ENCODE results near the gene PSMA5. TPM values are rescaled to one million over a fixed set of nuclear protein-coding genes. Genes with fewer than 3 reads are reported as not detected.

PSMA5 gene
- total and polyA plus RNA-seq, 2 of the 4 experiments (the other 2 are of a cell fraction): 75.5 to 107 TPM

DNA sequence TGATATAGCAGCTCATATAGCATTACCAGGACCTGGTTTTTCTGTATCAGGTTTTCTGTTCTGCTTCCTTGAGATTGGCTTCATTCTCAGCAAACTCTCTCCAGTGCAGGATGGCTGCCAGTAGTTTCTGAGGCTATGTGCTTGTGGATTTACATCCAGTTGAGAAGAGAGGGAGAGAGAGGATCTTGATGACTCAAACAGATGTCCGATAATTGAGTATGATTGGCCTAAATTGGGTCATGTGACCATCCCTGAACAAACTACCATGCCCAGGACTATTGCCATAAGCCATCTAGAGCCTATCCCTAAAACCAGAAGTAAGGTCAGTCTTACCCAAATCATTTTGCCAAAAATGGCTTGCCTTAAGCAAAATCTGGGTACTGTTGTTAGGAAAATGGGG is 18.1 kb upstream of the PSMA5 start:
- intact Hi-C loops (cut with micrococcal nuclease): no loop called here
- no peaks in the 10 kb centered on the region for H3K9me1 ChIP-seq (ENCODE audit: insufficient read depth, low read length)
- H3K27ac ChIP-seq (ENCODE audit: insufficient read depth, low read length): no peak overlapping the region
- H3K79me1 ChIP-seq (ENCODE audit: low read depth in 1 of 2, low read length in 2 of 2): no peaks in the 10 kb centered on the region
- no peaks in the 10 kb centered on the region for H3K9me3 ChIP-seq (ENCODE audit: control insufficient read depth, insufficient read depth, low read length)
- peaks cover 5% of the 10 kb centered on the region for H3K27me3 ChIP-seq (ENCODE audit: control insufficient read depth, insufficient read depth, low read length)
- H4K91ac ChIP-seq (ENCODE audit: insufficient read depth, low read depth, low read length): no peak overlapping the region
- TF ChIP-seq CTCF (conservative IDR thresholded peaks at IDR 0.05; ENCODE audit: low read depth, low read length) (no peak), POLR2A (IDR thresholded peaks at IDR 0.05; ENCODE audit: low read depth, low read length) (no peak), RCOR1 (IDR thresholded peaks at IDR 0.05; ENCODE audit: insufficient replicate concordance, low read length) (no peak), CHD1 (IDR thresholded peaks at IDR 0.05; ENCODE audit: low read depth, low read length) (no peak), NFE2L2 (IDR thresholded peaks at IDR 0.05; ENCODE audit: low read depth, low read length) (no peak), SMC3 (IDR thresholded peaks at IDR 0.05; ENCODE audit: low read depth, low read length) (no peak), MAFK (IDR thresholded peaks at IDR 0.05; ENCODE audit: low read depth, low read length) (no peak), MXI1 (IDR thresholded peaks at IDR 0.05; ENCODE audit: borderline replicate concordance, low read depth, low read length) (no peak), ELK1 (IDR thresholded peaks at IDR 0.05; ENCODE audit: borderline replicate concordance, low read depth, low read length) (no peak), RFX5 (IDR thresholded peaks at IDR 0.05; ENCODE audit: low read depth, low read length) (no peak), FOS (IDR thresholded peaks at IDR 0.05; ENCODE audit: low read depth, low read length) (no peak), CEBPB (IDR thresholded peaks at IDR 0.05; ENCODE audit: low read depth, low read length) (no peak), MAZ (IDR thresholded peaks at IDR 0.05; ENCODE audit: borderline replicate concordance, low read depth, low read length) (no peak), RAD21 (IDR thresholded peaks at IDR 0.05; ENCODE audit: low read length) (no peak), BHLHE40 (IDR thresholded peaks at IDR 0.05; ENCODE audit: low read depth, low read length) (no peak)
- TF ChIP-seq, protein P1, sequence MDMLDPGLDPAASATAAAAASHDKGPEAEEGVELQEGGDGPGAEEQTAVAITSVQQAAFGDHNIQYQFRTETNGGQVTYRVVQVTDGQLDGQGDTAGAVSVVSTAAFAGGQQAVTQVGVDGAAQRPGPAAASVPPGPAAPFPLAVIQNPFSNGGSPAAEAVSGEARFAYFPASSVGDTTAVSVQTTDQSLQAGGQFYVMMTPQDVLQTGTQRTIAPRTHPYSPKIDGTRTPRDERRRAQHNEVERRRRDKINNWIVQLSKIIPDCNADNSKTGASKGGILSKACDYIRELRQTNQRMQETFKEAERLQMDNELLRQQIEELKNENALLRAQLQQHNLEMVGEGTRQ (IDR thresholded peaks at IDR 0.05; ENCODE audit: low read depth, low read length): no peak
- H4K5ac ChIP-seq (ENCODE audit: low read depth, low read length): no peak overlapping the region
- 0 out of 2 replicates have a peak overlapping the region, but pooled peaks have one; percentile 2 for H3K23ac ChIP-seq (ENCODE audit: low read depth, low read length)
- peak overlapping the region; percentile 3; the same call in 1 of the 2 replicates for H2BK20ac ChIP-seq (ENCODE audit: low read depth, low read length)
- H3K14ac ChIP-seq (replicated peaks; ENCODE audit: low read depth, low read length): no peak overlapping the region
- no peak overlapping the region for H2AK9ac ChIP-seq (replicated peaks; ENCODE audit: low read depth, low read length, poor library complexity)
- no peak overlapping the region for H3K4ac ChIP-seq (ENCODE audit: low read depth, low read length)
- no peak overlapping the region for H2BK120ac ChIP-seq (ENCODE audit: low read depth, low read length)
- H3K4me1 ChIP-seq (ENCODE audit: control insufficient read depth, insufficient read depth, low read length): no peaks in the 10 kb centered on the region; the same call in 1 of the 2 replicates
- no peak overlapping the region for H4K8ac ChIP-seq (ENCODE audit: low read depth in 2 of 2, low read length in 2 of 2)
- no peak overlapping the region for H3K4me3 ChIP-seq (ENCODE audit: insufficient read depth, low read depth, low read length)
- ChIA-PET CTCF (interaction anchor here (0.9 kb wide), 1 partner anchor 13 kb away, joined by 4 read pairs; no protein-coding TSS in a partner anchor), POLR2A (ENCODE audit: unreplicated experiment) (no interaction called here)
- no peak overlapping the region for H2AFZ ChIP-seq (replicated peaks; ENCODE audit: low read length, poor library complexity)
- H2AK5ac ChIP-seq (ENCODE audit: low read depth, low read length): no peak overlapping the region
- ATAC-seq (ENCODE audit: low read depth) (no peak), DNase-seq (peak; percentile 15)
- dilution Hi-C loops (cut with HindIII; ENCODE audit: low sequenced_read_pairs, unreplicated experiment): no loop called here
- no peak overlapping the region for H3K4me2 ChIP-seq (ENCODE audit: low read depth, low read length)
- H3K36me3 ChIP-seq (ENCODE audit: control insufficient read depth, insufficient read depth, low read length): no peaks in the 10 kb centered on the region
- H2BK5ac ChIP-seq (ENCODE audit: low read depth, low read length, poor library complexity, severe bottlenecking): no peak overlapping the region
- no peak overlapping the region for H3K18ac ChIP-seq (ENCODE audit: low read depth, low read length)
- in situ Hi-C loops (cut with MboI; ENCODE audit: low sequenced_read_pairs): no loop called here
- WGBS, 2 experiments (ENCODE audit: extremely low coverage in 2 of 2, insufficient read length in 1 of 2): no CpG with 5 or more reads among the region's 1 CpG
- H3K9ac ChIP-seq (ENCODE audit: low read depth, low read length): no peak overlapping the region
- no TSS peak for BruUV-seq (replicated peaks)
- H3K56ac ChIP-seq (ENCODE audit: extremely low read depth, insufficient read depth, low read length): no peak overlapping the region
- no peak overlapping the region for H2BK15ac ChIP-seq (ENCODE audit: low read depth, low read length)
- H4K20me1 ChIP-seq (ENCODE audit: insufficient read depth, low read length): no peaks in the 10 kb centered on the region
